Activated T-cell treated with anti-CD3 and anti-CD28 coated beads, Interleukin-2, amount 50 U/mL, for 48 hours (primary cell): Measurements from ENCODE around the gene UBC.
"Not testable (repeated sequence)": the region's sequence is repeated elsewhere in the genome, so short reads cannot be mapped to it uniquely, and the experiment has no call there.

Source experiments
- DNase-seq, 2 experiments: peaks; one replicate each; pipeline ENCODE4 v3.0.0-alpha.2; 2020

The UBC gene

DNA sequence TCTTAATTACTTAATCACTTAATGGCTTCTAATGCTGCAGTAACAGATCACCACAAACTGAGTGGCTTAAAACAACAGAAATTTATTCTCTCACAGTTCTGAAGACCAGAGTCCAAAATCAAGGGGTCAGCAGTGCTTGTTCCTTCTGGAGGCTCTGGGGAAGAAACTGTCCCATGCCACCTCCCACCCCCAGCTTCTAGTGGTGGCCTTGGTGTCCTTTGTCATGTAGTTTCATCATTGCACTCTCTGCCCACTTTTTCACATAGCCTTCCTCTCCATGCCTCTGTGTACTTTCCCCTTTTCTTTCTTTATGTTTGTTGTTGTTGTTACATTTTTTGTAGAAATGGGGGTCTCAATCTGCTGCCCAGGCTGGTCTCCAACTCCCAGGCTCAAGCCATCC, 16.1 kb upstream of the UBC start:
- DNase-seq = no peak

GRCh38 chr12:124929649-124930419, 15.4 kb upstream of the UBC start:
- DNase-seq = no peak

DNA sequence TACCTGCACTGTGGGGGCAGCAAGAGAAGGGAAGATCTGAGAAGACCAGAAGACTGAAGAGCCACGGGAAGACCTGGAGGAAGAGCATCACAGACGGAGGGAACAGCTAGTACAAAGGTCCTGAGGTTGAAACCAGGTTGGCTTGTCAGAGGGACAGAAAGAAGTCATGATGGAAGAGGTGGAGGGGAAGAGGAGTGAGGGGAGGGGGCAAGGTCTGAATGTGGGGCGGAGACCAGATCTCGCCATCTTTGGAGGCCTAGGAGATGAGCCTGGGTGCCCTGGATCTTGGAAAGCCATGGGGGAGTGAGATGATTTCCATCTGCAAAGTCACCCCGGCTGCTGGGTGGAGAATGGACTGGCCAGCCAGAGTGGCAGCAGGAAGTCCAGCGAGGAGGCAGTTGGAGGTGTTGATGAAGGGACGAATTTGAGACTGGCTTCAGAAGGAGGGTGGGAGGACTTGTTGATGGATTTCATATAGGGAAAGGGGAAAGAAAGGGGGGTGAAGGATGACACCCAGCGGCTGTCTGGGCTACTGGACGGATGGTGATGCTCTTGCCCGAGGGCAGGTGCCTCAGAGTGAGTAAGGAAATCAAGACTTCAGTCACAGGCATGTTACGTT, 14.6 kb upstream of the UBC start:
- no peak for DNase-seq

DNA sequence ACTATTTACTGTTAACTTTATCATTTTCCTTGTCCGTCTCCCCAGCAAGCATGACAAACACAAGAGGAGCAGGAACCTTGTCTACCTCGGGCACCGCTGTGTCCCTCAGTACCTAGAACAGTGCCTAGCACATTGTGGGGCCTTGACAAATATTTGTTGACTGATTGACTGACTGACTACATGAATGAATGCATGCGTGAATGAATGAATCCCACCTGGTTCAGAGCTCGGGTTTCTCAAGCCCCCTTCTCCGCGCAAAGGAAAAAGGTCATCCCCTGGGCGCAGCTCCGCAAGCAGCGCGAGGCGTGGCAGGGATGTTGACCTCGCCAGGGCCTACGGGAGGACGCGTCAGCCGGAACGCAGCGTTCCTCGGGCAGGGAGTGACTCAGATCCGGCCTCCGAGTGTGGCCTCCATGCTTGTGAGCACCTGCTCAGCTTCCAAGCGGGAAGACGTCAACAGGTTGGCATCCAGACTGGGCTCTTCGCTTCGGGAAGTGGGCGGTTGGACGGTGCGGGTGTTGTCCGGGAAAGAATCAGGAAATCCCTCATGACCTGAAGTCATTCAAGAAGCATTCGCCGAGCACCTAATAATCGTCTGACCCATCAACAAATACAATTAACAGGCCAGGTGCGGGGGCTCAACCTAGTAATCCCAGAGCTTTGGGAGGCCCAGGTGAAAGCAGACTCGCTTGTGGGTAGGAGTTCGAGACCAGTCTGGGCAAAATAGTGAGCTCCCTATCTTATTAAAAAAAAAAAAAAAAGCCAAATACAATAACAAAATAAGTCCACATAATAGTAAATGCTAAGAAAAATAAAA, 13.9 kb upstream of the UBC start:
- peak in 1 of 2 experiments; percentile 78 for DNase-seq

GRCh38 chr12:124927201-124928094, 13.0 kb upstream of the UBC start:
- peak; percentile 99 for DNase-seq

DNA sequence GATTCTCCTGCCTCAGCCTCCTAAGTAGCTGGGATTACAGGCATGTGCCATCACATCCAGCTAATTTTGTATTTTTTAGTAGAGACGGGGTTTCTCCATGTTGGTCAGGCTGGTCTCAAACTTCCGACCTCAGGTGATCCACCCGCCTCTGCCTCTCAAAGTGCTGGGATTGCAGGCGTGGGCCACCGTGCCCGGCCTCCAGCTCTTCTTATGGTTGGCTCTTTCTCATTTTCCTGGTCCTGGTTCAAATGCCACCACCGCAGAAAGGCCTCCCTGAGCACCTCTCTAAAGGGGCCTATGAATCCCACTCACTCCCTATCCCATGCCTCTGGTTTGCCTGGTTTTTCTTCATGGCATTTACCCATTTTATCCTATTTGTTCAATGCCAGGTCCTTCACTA, 11.3 kb upstream of the UBC start:
- not testable (repeated sequence) for DNase-seq

GRCh38 chr12:124925117-124925516, 10.7 kb upstream of the UBC start:
- no peak for DNase-seq

- DNase-seq = no peak
These were observed 9.7 kb upstream of the UBC start for GRCh38 chr12:124923905-124924734.

DNA sequence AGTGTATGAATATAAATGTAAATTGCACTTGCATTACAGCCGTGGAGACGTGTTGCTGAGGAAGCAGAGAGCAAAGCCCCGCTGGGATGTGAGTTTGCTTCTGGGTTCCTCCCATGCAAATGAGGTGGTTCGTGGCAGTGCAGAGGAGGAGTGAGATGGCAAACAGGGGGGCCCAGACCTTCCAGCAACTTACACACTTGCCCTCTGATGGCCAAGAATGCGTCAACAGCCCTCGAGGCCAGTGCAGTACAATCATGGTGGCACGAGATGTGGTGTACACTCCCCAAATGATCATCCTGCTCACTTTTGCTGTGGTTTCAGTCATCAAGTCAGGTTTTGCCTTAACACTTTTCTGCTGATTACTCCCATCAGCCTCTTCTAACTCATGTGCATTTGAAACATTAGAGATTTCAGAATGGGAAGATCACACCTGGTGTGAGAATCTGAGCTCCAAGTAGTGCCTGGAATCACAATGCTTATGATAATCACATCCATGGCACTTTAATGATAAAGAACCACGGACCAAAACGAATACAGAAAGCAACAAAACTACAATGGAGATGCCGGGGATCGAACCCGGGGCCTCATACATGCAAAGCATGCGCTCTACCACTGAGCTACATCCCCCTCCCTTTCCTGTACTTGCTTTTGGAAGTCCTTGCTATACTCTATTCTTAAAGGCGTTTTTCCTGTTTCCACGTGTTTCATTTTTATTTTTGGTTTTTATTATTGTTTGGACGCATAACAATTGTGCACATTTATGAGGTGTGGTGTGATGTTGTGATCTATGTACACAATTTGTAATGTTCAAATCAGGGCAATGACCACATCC, 7.0 kb upstream of the UBC start:
- peak; percentile 86 to 89 for DNase-seq

DNA sequence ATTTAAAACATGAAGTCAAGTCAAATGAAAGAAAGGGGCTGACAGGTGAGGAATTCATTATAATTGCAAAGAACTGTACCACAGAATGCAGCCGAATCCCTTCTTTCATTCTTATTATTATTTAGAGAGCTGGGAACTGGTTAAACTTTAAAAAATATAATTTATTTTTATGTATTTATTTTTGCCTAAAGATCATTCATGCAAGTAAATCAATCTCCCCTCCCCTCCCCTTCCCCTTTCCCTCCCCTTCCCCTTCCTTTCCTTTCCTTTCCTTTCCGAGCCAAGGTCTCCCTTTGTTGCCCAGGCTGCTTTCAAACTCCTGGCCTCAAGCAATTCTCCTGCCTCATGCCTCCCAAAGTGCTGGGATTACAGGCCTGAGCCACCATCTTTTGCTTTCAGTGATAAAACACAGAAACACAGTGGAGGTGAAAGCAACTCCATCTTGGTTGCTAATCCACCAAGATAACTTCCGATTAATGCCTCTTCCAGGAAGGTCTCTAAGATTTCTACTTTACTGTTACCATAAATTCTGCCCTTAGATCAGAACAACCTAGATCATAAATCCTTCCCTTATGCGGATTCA, 6.0 kb upstream of the UBC start:
- DNase-seq = no peak

GRCh38 chr12:124919521-124920352, 5.3 kb upstream of the UBC start:
- peak; percentile 67 for DNase-seq

GRCh38 chr12:124918622-124918988, 4.2 kb upstream of the UBC start:
- DNase-seq = not testable (repeated sequence)

- no peak for DNase-seq
These were observed 3.6 kb upstream of the UBC start for GRCh38 chr12:124917841-124918621.

DNA sequence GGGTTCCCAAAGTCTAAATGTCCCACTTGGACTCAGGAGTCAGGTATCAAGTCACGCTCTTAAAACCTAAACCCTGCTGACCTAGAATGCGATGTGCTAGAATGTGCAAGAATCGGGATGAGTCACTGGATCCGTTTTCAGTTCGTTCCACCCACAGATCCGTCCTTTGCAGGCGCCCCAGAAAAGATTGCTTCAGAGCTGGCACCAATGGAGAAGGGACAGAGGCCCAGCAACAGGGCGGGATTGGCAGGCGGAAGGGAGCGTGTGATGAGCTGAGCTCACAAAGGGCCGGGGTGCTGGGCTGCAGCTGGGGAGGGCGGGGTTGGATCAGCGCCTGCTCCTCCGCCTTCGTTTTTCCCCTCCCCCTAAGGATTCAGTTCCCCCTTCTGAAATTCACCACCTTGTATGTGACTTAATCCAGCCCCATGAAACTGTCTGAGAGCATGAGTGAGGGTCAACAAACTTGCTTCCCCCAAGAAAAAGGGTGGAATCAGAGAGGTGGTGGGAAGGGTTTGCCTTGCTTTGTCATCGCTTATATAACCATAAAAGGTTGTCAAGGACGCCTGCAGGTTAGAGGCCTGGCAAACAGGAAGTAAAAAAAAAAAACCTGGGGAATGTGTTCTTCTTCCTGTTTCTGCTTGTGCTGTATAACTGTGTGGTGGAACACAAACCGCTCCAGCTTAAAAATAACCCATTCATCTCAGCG, 2.8 kb upstream of the UBC start:
- DNase-seq = peak; percentile 91 to 93

- peak; percentile 52 to 60 for DNase-seq
These were observed 2.1 kb upstream of the UBC start for GRCh38 chr12:124916374-124917134.

GRCh38 chr12:124915239-124916236, 1.1 kb upstream of the UBC start:
- DNase-seq = no peak
